Endothelial cell of umbilical vein (primary cell): Measurements from ENCODE around the gene ATG14. TPM values are rescaled to one million over a fixed set of nuclear protein-coding genes. Genes with fewer than 3 reads are reported as not detected.
"Not testable (repeated sequence)": the region's sequence is repeated elsewhere in the genome, so short reads cannot be mapped to it uniquely, and the experiment has no call there.

Experiments
- BruUV-seq: library from RNA; stranded (reverse); fragments of 400-500 nt; replicated peaks from 2 replicates; lab custom pipeline; 2021; lab: Mats Ljungman, UMichigan
- CTCF ChIA-PET: fragments of 300-600, 350-600 bp; sonication (Branson Sonifier 250); formaldehyde crosslinking; loops from one replicate; lab custom pipeline; 2021; ENCODE audit warnings: antibody characterized with exemption, inconsistent platforms; lab: Charles Lee
- POLR2A ChIA-PET: fragments of 300-600, 350-600 bp; sonication (Branson Sonifier 250); formaldehyde crosslinking; loops from one replicate; lab custom pipeline; 2021; ENCODE audit warnings: antibody characterized with exemption, inconsistent platforms; lab: Charles Lee
- DNase-seq: peaks from one replicate; pipeline ENCODE4 v3.0.0-alpha.2; 2011; ENCODE audit warnings: low read depth, low spot score
- FAIRE-seq: peaks from 2 replicates; lab custom pipeline; 2011; peaks lifted over from hg19 to GRCh38; lab: Jason Lieb, UNC
- H2AFZ ChIP-seq: 2 replicates; pipeline ENCODE4 v1.6.0; 2012; ENCODE audit warnings: low read depth, low read length, control low read depth, inconsistent platforms
- H3K27ac ChIP-seq: 2 replicates; pipeline ENCODE4 v1.5.1; 2011; ENCODE audit warnings: low read depth, mild to moderate bottlenecking, control low read depth, low read length, moderate library complexity; ENCODE audit not compliant: insufficient read depth
- H3K27me3 ChIP-seq, 2 experiments: 2 replicates each; pipeline versions ENCODE4 v1.6.0 to v1.6.1; 2011; ENCODE audit warnings: low read length in 2 of 2, mixed read lengths in 1 of 2; ENCODE audit not compliant: control insufficient read depth in 2 of 2, insufficient read depth in 2 of 2
- H3K36me3 ChIP-seq, 2 experiments: 2 replicates in 1 of 2; 3 replicates in 1 of 2; pipeline ENCODE4 v1.5.1; 2011; ENCODE audit warnings: low read length in 2 of 2, mild to moderate bottlenecking in 1 of 2, moderate library complexity in 1 of 2; ENCODE audit not compliant: control insufficient read depth in 2 of 2, insufficient read depth in 2 of 2; ENCODE audit errors: extremely low read depth in 1 of 2
- H3K4me1 ChIP-seq: 3 replicates; pipeline ENCODE4 v1.5.1; 2011; ENCODE audit warnings: mild to moderate bottlenecking, low read length; ENCODE audit not compliant: control insufficient read depth, insufficient read depth; ENCODE audit errors: extremely low read depth
- H3K4me2 ChIP-seq: 2 replicates; pipeline ENCODE4 v1.6.1; 2011; ENCODE audit warnings: low read length, control low read depth, mixed read lengths; ENCODE audit not compliant: insufficient read depth
- H3K4me3 ChIP-seq, 3 experiments: fragments of 200-600 bp in 1 of 3; sonication (generic), shearing (Covaris generic) in 1 of 3; replicated peaks in 1 of 3; 2 replicates each; pipeline ENCODE4 v1.5.1; 2011 to 2016; ENCODE audit warnings: control low read depth in 3 of 3, low read length in 3 of 3, mild to moderate bottlenecking in 2 of 3, inconsistent platforms in 1 of 3, low read depth in 1 of 3, moderate library complexity in 1 of 3; ENCODE audit not compliant: insufficient read depth in 1 of 3
- H3K79me2 ChIP-seq: 2 replicates; pipeline ENCODE4 v1.6.0; 2012; ENCODE audit warnings: low read length, inconsistent platforms; ENCODE audit not compliant: control insufficient read depth, insufficient read depth
- H3K9ac ChIP-seq: replicated peaks from 2 replicates; pipeline ENCODE3; 2011; ENCODE audit warnings: low read length, control low read depth; ENCODE audit not compliant: insufficient read depth; ENCODE audit errors: extremely low read depth
- H3K9me1 ChIP-seq: replicated peaks from 3 replicates; pipeline ENCODE4 v1.6.0; 2011; ENCODE audit warnings: mild to moderate bottlenecking, low read length; ENCODE audit not compliant: control insufficient read depth, insufficient read depth; ENCODE audit errors: extremely low read depth
- H3K9me3 ChIP-seq: replicated peaks from 2 replicates; pipeline ENCODE4 v1.5.1; 2012; ENCODE audit warnings: low read length, inconsistent platforms; ENCODE audit not compliant: control insufficient read depth, insufficient read depth
- H4K20me1 ChIP-seq: replicated peaks from 2 replicates; pipeline ENCODE3; 2011; ENCODE audit warnings: mild to moderate bottlenecking, low read length; ENCODE audit not compliant: control insufficient read depth, insufficient read depth; ENCODE audit errors: extremely low read depth
- EZH2 ChIP-seq: IDR thresholded peaks from 2 replicates; pipeline ENCODE4 v1.6.1; 2012; ENCODE audit warnings: borderline replicate concordance, low read depth, mild to moderate bottlenecking, moderate library complexity, low read length, inconsistent platforms; ENCODE audit not compliant: severe bottlenecking
- FOS ChIP-seq: IDR thresholded peaks from 2 replicates; pipeline ENCODE4 v1.6.1; 2011; ENCODE audit warnings: mild to moderate bottlenecking, low read length, moderate library complexity, borderline replicate concordance; ENCODE audit not compliant: insufficient read depth
- GATA2 ChIP-seq: IDR thresholded peaks from 2 replicates; pipeline ENCODE4 v1.7.0; 2011; ENCODE audit warnings: low read depth, mild to moderate bottlenecking, moderate library complexity, mixed read lengths, low read length; ENCODE audit not compliant: insufficient read length, insufficient read depth
- JUN ChIP-seq: IDR thresholded peaks from 2 replicates; pipeline ENCODE4 v1.6.1; 2011; ENCODE audit warnings: borderline replicate concordance, low read depth; ENCODE audit not compliant: insufficient read length, insufficient read depth
- MAX ChIP-seq: IDR thresholded peaks from 2 replicates; pipeline ENCODE4 v1.6.1; 2011; ENCODE audit not compliant: insufficient read depth, insufficient read length
- MYC ChIP-seq: IDR thresholded peaks from one replicate; pipeline ENCODE4 v1.6.1; 2011; ENCODE audit warnings: mild to moderate bottlenecking, low read depth, low read length
- POLR2A ChIP-seq: IDR thresholded peaks from 2 replicates; pipeline ENCODE4 v1.6.1; 2012; ENCODE audit warnings: low read depth, mild to moderate bottlenecking, control low read depth, low read length
- POLR2AphosphoS5 ChIP-seq: IDR thresholded peaks from 2 replicates; pipeline ENCODE4 v1.6.1; 2012; ENCODE audit warnings: low read depth, mild to moderate bottlenecking, control low read depth, low read length, moderate library complexity; ENCODE audit not compliant: insufficient read depth
- dilution Hi-C: fragments of 300-500 bp; cut with MboI; formaldehyde crosslinking; loops from one replicate; pipeline ENCODE4 v1.15.0; 2019; ENCODE audit warnings: low sequenced_read_pairs; ENCODE audit not compliant: extremely low pct_ligation_motif_present
- intact Hi-C: fragments of 100-400 bp; cut with micrococcal nuclease; formaldehyde crosslinking; loops from one replicate; pipeline ENCODE4 v1.10.0; 2022
- polyA plus RNA-seq, 4 experiments: library from polyadenylated mRNA; depleted of rRNA in 3 of 4; stranded (reverse) in 3 of 4; unstranded in 1 of 4; fragments of >200 nt; gene quantifications; 2 replicates each; pipeline versions ENCODE4 v1.2.1 to v1.2.3, GENCODE V29; 2011 to 2012; ENCODE audit warnings: missing spikeins in 1 of 4
- total RNA-seq: library from RNA; stranded (reverse); gene quantifications from 2 replicates; pipeline ENCODE4 v1.2.3, GENCODE V29; 2021
- TF ChIP-seq, protein P1 (sequence below), 2 donors: IDR thresholded peaks; 1 replicate in 1 of 2; 2 replicates in 1 of 2; pipeline ENCODE4 v1.5.1; 2011; ENCODE audit warnings: low read length in 2 of 2, mild to moderate bottlenecking in 2 of 2, moderate library complexity in 2 of 2, control low read depth in 1 of 2, inconsistent platforms in 1 of 2, low read depth in 1 of 2; ENCODE audit not compliant: insufficient read depth in 1 of 2; ENCODE audit errors: extremely low read depth in 1 of 2

Gene ATG14
- total and polyA plus RNA-seq, 2 donors (not counting 3 experiments of a cell fraction or from before 2014, with no cell fraction given), result 5.9 to 10.0 TPM

DNA sequence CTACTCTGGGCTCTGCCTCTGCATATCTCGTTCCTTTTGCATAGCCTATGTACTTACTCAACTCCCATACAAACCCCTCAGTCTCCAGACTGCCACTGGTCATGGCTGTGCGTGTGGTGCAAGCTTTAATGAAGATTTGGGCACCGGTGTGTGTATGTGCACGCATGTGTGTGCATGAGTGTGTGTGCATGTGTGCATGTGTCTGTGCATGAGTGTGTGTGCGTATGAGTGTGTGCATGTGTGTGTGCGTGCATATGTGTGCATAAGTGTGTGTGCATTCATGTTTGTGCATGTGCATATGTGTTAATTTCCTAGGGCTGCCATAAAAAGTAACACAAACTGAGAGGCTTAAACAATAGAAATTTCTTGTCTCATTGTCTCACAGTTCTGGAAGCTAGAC, 45.9 kb upstream of the ATG14 start:
- Histone ChIP-seq H3K27ac (no peak overlapping the region), H2AFZ (no peak overlapping the region), H3K4me3 (no peak overlapping the region), H4K20me1 (no peaks in the 10 kb centered on the region), H3K79me2 (no peaks in the 10 kb centered on the region), H3K4me2 (no peak overlapping the region), H3K9me1 (no peaks in the 10 kb centered on the region), H3K4me1 (peaks cover 32% of the 10 kb centered on the region), H3K27me3 (no peaks in the 10 kb centered on the region), H3K9me3 (no peaks in the 10 kb centered on the region), H3K36me3 (no peaks in the 10 kb centered on the region), H3K9ac (no peak overlapping the region)
- no peak for FAIRE-seq
- ChIA-PET CTCF (no interaction called here), POLR2A (no interaction called here)
- dilution Hi-C loops (no loop called here), intact Hi-C loops (no loop called here)
- no TSS peak for BruUV-seq
- TF ChIP-seq POLR2AphosphoS5 (no peak), FOS (no peak), MYC (no peak), MAX (no peak), JUN (no peak), GATA2 (no peak), EZH2 (no peak), POLR2A (no peak)
- TF ChIP-seq, protein P1, sequence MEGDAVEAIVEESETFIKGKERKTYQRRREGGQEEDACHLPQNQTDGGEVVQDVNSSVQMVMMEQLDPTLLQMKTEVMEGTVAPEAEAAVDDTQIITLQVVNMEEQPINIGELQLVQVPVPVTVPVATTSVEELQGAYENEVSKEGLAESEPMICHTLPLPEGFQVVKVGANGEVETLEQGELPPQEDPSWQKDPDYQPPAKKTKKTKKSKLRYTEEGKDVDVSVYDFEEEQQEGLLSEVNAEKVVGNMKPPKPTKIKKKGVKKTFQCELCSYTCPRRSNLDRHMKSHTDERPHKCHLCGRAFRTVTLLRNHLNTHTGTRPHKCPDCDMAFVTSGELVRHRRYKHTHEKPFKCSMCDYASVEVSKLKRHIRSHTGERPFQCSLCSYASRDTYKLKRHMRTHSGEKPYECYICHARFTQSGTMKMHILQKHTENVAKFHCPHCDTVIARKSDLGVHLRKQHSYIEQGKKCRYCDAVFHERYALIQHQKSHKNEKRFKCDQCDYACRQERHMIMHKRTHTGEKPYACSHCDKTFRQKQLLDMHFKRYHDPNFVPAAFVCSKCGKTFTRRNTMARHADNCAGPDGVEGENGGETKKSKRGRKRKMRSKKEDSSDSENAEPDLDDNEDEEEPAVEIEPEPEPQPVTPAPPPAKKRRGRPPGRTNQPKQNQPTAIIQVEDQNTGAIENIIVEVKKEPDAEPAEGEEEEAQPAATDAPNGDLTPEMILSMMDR (IDR thresholded peaks at IDR 0.05; ENCODE audit: extremely low read depth in 1 of 2, insufficient read depth in 1 of 2, low read depth in 1 of 2, low read length in 2 of 2), result no peak
- DNase-seq, result no peak

DNA sequence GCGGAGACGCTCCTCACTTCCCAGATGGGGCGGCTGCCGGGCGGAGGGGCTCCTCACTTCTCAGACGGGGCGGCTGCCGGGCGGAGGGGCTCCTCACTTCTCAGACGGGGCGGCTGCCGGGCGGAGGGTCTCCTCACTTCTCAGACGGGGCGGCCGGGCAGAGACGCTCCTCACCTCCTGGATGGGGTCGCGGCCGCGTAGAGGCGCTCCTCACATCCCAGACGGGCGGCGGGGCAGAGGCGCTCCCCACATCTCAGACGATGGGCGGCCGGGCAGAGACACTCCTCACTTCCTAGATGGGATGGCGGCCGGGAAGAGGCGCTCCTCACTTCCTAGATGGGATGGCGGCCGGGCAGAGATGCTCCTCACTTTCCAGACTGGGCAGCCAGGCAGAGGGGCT, 44.8 kb upstream of the ATG14 start:
- H3K27ac ChIP-seq, H3K4me2 ChIP-seq, POLR2A ChIA-PET, H3K9me3 ChIP-seq, BruUV-seq, H3K27me3 ChIP-seq, H3K79me2 ChIP-seq, H3K4me3 ChIP-seq, intact Hi-C loops, H2AFZ ChIP-seq, H3K9ac ChIP-seq, DNase-seq, FAIRE-seq, H3K36me3 ChIP-seq, H3K9me1 ChIP-seq, H4K20me1 ChIP-seq, dilution Hi-C loops, CTCF ChIA-PET: not testable (repeated sequence)
- peaks cover 43% of the 10 kb centered on the region for H3K4me1 ChIP-seq
